NK-92 (cell line): Measurements from ENCODE around the gene LIMA1.
"Not testable (repeated sequence)": the region's sequence is repeated elsewhere in the genome, so short reads cannot be mapped to it uniquely, and the experiment has no call there.

Experiments
- DNase-seq: peaks from one replicate; lab custom pipeline; 2025; ENCODE audit not compliant: unreplicated experiment; lab: John Stamatoyannopoulos, UW

LIMA1 gene

DNA sequence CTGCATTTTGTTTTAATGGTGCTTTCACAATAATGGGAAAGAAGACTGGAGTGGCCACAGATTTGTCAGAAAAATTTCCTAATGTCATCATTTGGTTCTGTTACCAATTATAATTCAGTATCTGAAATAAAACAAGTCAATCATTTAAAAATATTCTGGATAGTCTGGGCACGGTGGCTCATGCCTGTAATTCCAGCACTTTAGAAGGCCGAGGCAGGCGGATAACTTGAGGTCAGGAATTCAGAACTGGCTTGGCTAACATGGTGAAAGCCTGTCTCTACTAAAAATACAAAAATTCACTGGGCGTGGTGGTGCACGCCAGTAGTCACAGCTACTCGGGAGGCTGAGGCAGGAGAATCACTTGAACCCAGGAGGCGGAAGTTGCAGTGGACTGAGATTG lies 4.0 kb upstream of the LIMA1 start:
- no peak for DNase-seq

DNA sequence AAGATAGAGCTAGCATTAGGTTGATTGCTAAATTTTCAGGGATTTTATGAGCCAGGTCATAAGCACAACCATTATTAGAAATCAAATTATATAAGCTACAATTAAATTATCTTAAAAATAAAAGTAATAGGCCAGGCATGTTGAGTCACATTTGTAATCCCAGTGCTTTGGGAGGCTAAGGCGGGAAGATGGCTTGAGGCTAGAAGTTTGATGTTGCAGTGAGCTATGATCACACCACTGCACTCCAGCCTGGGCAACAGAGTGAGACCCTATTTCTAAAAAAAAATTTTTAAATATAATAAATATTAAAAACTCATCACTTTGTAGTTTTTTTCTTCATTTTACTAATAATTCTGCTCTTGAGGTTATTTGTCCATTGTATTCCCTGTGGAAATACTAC lies 1.9 kb upstream of the LIMA1 start:
- DNase-seq, result no peak

DNA sequence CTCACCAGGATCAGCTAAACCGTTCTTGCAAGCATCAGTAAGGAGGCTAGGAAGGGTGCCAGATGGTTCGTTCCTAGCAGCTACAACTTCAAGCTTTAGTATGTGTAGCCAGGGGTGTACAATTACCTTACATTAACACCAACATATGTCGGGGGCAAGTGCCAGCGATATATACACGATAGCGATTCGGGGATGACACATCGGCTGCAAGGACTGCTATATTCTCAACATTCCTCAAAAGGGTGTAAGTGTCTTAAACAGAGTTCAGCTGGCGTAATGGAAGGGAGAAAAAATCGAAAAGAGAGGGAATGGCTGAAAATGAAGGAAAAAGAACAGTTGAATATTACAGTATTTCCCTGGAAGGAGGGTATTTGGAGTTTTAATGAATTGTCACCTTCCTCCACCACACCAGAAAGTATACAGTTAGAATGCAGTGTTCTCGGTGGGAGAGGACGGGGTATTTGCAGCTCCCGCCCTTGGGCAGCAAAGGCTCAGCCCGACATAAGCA lies 545 bp downstream of the LIMA1 start:
- DNase-seq, result no peak

DNA sequence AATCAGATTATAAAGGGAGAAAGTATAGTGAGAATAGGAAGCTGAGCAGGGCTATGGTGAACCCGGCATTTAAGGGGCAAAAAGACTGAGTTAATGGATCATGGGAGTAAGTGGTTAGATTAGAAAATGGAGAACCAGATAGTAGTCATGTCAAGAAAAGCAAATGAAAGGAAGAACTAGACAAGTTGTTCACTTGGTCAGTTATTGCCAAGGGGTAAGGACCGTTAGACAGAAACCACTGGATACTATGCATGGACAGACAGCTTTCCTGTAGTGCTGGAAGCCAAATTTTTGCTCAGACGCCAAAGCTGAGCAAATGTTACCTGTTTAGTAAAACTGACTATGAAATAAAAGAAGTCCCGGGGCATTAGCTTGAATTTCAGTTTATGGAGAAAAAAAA lies 3.8 kb downstream of the LIMA1 start:
- DNase-seq, result no peak

DNA sequence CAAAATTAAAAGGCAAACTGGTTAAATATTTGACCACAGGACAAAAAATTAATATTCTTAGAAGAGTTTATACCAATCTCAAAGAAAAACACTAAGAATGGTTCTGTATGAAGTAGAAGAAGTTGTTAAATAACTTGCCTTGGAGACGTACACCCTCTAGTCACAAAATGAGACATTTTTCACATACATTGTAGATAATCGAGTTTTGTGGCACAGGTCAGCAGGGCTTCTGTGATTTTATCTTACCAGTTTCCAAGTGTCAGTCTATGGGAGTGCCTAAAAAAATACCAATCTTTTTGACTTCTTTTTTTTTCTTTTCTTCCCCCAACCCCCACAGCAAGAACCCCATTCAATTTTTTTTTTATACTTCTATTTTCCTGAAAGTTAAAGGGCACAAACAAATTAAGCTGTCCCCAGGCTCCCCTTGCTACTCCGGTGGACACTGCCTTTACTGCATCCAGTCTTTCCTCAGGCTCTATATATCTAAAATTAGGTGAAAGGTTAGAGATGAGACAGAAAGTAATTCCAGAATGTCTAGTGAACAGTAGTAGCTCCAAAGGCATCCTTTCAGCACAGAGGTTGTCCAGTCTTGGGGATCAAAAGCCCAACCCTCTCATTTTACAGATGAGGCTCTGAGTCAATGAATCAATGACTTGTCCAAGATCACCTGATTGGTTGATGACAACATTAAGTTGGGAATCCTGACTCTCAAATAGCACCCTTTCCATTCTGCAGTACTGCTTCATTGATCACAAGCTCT lies 6.2 kb downstream of the LIMA1 start:
- DNase-seq, result no peak

DNA sequence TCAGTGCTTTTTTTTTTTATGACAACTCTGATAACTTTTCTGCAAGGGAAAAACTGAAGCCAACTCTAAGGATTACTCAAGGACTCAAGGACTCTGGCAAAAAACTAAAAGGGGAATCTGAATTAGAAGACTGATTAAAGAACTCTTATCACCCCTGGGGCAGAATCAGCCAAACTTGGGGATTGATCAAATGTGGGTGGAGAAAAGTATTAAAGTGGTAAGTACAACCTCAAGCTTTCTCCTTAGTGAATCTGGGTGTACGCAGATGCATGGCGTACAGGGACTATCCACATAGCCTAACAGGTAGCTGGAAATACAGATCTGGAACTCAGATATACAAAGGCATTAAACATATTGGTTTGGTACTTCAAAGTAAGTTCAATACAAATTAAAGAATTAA lies 7.3 kb downstream of the LIMA1 start:
- DNase-seq, result no peak

DNA sequence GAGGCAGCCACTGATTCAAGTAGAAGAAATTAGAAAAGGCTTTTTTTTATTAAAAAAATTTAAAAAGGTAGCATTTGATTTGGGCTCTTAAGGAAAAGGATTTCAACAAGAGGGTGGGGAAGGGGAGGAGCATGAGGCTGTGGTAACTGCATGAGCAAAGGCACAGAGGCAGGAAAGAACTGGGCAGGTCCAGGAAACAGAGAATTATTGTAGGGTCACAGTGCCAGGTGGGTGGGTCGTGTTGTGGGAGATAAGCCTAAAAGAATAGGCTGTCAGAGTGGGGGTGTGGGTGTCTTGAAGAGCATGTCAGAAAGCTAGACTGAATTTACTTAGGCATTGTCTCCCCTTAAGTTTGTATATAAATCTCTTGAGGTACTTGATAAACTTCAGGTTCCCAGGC lies 7.8 kb downstream of the LIMA1 start:
- no peak for DNase-seq

DNA sequence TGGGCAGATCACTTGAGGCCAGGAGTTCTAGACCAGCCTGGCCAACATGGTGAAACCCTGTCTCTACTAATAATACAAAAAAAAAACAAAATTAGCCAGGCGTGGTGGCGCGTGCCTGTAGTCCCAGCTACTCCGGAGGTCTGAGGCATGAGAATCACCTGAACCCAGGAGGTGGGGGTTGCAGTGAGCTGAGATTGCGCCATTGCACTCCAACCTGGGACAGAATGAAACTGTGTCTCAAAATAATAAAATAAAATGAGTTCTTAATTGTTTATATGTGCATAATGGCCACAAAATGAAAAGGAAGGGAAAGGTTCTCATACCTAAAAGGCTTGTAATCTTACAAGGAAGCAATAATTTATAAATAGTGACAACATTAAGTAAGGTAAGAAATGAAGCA lies 8.2 kb downstream of the LIMA1 start:
- not testable (repeated sequence) for DNase-seq

DNA sequence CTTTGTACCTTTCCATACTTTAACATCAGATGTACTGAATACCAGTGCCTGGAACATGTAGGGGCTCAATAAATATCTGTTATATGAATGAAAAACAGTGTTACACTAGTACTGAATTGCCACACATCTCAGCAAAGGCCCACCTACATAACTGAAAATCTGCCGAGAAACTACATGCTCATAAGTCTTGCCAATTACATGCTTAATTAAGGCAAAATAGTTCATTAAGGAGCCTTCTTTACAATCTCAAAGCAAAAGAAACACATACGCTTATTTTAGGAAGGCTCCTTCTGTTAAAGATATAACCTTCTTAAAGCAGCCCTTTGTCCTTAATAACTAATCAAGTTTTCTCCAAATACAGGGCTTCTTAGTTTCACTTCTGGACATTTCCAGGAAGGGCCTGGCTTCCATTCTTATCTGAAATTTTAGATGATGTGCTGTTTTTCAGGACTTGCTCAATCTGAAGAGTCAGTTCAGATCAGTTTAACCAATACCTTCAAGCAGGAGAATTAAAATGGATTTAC lies 11.5 kb downstream of the LIMA1 start:
- DNase-seq, result no peak

DNA sequence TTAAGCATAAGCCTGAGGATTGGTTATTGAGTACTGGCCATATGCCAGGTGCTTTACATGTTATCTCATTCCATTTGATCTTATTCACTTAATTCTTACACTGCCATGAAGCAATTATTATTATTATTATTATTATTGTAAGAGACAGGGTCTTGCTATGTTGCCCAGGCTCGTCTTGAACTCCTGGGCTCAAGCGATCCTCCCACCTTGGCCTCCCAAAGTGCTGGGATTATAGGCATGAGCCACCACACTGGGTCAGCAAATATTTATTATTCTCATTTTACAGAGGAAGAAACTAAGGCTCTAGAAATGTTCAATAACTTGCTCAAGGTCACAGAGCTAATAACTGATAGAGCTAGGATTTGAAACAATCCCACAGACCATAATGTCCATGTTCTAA lies 14.8 kb downstream of the LIMA1 start:
- no peak for DNase-seq

DNA sequence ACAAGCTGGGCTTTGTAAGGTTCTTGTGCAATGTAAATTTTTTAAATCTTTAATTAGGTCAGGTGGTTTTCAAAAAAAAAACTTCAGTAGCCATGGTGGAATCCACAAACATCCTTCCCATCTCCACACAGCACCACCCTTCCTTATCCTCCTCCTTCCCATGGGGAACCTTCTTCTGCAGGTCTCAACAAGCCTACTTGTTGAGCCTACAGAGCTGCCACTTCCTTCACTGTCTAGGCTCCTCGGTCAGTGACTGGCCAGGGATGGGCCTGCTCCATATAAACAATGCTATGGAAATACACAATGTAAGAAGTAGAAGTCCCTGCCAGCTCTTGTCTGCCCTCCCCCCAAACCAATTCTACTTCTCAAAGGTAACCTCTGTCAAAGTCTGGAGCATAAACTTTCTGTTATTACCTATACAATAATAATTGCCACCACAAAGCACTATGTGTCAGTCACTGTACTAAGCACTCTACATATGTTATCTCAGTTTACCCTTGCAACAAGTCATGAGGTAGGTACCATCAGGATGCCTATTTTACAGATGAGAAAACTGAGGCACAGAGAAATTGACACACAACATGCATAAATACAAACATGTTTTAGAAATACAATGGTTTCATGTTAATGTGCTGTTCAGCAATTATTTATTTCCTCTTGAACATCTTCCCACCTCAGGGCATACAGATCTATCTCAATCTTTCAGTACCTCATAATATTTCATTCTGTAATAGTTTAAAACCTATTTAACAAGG lies 17.4 kb downstream of the LIMA1 start:
- DNase-seq, result no peak

DNA sequence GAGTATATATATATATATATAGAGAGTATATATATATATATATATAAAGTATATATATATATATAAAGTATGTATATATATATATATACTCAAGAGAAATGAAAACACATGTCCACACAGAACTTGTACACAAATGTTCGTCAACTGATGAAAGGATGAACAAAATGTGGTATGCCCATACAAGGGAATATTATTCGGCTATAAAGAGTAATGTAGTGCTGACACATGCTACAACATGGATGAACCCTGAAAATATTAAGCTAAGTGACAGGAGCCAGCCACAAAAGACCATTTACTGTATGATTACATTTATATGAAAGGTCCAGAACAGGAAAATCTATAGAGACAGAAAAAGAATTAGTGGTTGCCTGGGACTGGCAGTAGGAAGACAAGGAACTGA lies 19.5 kb downstream of the LIMA1 start:
- DNase-seq, result no peak

DNA sequence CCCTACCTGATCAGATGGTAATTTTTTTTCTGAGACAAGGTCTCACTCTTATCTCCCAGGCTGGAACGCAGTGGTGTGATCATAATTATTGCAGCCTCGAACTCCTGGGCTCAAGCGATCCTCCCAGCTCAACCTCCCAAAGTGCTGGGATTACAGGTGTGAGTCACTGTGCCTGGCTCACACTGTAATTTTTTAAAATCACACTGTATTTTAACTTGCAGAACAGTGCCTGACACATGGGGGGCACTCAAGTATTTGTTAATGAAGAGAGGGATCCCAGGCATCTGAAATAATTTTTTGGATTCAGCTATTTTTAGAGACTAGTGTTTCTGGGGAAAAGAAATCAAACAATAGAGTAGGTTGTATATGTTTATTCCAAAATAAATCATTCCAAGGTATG lies 21.7 kb downstream of the LIMA1 start:
- DNase-seq, result no peak

DNA sequence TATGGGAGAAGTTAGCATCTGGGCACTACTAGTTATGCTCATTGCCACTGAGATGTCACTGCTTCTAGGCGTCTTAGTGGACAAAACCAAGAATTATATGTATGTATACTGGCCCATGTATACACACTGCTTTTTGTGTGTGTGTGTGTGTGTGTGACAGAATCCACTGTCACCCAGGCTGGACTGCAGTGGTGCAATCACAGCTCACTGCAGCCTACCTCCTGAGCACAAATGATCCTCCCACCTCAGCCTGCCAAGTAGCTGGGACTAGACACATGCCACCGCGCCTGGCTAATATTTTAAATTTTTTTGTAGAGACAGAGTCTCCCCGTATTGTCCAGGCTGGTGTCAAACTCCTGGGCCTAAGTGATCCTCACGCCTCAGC lies 25.2 kb downstream of the LIMA1 start:
- no peak for DNase-seq

DNA sequence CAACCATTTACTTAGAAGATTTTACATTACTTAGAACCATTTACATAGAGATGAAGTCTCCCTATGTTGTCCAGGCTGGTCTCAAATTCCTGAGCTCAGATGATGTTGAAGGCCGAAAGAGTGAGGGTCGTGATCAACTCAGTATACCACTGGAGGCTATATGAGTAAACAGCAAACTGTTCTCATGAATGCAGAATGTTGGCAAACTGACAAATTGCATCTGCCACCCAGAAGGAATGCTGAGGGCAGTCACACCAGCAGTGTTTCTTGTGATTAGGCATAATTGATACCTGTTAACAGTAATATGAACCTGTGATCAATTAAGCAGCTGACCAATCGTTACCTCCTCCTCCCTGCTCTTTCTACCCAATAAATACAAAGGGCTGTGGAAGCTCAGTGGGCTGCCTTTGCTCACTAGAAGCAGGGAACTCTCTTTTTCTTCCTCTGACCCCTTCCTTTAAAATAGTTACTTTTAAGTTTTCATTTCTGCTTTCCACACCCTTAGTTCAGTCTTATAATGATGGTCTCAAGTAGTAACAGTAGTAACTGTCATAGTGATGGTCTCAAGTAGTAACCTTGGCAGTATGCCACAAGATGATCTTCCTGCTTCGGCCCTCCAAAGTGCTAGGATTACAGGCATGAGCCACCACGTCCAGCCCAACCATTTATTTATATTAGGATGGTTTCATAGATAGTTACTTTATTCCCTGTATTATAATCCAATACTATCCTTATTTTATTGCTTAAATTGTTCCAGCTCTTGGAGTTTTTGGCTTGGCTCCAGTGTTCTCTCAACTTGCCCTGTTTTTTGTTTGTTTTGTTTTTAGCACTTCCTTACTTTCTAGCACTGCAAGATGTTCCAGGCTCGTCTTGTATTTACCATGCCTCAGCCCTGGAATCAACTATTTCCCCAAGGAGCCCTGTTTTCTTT lies 25.8 kb downstream of the LIMA1 start:
- no peak for DNase-seq

DNA sequence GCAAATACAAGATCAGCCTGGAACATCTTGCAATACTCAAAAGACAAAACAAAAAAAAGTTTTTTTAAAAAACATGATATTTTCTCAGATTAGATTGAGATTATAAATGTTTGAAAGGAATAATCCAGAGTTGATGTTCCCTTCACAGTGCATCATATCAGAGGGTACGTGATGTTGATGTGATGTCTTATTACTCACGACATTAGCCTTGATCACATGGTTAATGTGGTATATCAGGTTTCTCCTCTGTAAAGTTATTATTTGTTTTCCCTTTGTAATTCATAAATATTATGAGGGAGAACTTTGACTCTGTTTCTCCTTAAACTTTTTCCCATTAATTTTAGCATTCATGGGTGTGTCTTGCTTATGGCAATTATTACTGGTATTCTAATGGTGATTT lies 26.6 kb downstream of the LIMA1 start:
- DNase-seq, result no peak

DNA sequence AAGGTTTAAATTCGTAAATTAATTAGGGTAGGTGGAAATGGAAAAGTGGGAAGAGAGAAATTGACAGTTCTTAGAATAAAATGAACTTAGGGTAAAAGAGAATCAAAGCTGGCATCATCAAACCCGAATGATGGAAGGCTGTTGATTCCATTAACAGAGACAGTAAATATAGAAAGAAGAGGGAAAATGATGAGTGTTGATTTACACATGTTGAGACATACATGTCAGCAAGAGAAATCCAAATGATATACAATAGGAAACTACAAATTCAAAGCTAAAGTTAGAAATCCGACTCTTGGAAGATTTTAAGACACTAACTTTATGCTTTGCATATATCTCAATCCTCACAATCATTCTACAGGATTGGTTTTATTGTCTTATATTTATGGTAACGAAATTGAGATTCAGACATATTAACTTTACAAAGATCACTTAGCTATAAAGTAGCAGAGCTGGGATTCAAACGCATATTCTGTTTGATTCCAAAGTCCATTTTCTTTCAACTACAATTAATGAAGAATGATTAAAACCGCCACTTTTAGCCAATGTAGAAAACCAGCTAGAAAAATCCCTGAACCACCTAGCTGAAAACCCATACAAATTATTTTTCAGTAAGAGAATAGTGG lies 30.2 kb downstream of the LIMA1 start:
- no peak for DNase-seq

DNA sequence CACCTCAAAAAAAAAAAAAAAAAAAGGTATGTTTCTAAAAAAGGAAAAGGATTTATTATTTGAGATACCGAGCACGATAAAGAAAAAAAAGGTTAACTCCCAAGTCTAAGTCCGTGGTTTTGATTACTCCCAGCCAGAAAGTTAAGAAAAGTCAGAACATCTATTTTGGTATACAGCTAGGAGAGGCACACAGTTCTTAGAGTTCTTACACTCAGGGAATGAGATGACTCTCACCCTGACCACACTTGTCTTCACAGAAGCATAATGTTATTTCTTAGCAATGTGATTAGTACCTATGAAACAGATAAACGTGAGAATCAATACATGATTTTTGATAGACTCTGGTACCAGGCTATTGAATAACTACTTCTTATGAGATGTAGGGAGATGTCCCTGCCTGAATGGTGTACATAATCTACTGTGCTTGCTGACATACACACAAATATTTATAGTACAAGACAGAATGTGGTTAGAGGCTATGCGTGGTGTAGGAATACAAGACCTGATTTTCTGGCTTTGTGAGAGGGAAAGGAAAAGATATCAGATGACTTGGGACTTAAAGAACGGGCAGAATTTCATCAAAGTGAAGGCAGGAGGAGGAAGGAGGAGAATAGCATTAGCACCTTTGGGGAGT lies 31.6 kb downstream of the LIMA1 start:
- DNase-seq, result no peak

DNA sequence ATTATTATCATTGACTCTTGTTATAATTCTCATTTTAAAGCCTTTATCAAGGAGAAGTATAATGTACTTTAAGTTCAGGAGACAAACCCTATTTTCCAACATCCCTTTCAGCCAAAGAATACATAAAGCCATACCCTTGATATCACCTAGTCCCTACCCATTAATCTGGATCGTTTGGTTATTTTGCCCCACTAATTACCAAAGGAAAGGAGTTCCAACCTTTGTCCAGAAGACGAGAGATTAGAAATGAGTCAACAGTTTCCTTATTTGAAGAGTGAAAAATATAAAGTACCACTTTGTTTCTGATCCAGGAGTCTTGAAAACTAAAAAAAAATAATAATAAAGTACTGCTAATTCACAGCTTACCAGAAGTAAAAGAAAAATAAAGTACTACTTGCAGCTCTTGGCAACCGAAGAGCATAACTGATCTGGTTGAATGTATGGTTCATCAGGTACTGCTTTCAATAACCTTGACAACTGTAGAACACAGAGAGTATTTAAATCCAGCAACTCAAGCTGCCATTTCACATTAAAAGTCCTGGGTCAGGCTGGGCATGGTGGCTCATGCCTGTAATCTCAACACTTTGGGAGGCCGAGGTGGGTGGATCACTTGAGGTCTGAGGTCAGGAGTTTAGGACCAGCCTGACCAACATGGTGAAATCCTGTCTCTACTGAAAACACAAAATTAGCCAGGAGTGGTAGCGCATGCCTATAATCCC lies 33.7 kb downstream of the LIMA1 start:
- no peak for DNase-seq

DNA sequence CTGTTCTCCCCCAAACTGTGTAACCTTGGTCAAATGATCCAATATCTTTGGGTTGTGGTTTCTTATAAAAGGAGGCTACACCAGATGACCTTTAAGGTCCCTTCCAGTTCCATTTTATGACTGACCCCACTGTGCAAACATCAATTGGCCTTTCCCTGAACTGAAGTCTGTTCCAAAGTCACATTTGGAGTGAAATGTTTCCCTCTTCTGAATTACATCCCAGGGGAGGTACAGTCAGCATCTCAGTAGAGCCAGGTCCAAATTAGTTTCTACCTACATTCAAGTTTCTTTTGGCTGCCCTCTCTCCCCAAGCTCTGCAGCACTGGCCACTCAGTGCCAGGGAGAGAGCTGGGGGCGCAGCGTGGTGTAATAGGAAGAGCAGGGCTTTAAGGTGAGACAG lies 34.4 kb downstream of the LIMA1 start:
- no peak for DNase-seq
